T-cell (primary cell): ENCODE results near the gene NFIX. TPM values are rescaled to one million over a fixed set of nuclear protein-coding genes. Genes with fewer than 3 reads are reported as not detected.
A peak's percentile ranks its signal among the peaks of the same experiment; 100 is the strongest.

Experiments used
- ATAC-seq, 4 experiments: fragments of 200-7000 bp in 3 of 4; fragments of 150-1000 bp in 1 of 4; cut with Tn5 transposase; replicated peaks in 1 of 4; 1 replicate in 3 of 4; 2 replicates in 1 of 4; pipeline ENCODE4 v1.10.0; 2021; ENCODE audit warnings: moderate library complexity in 3 of 4, mild to moderate bottlenecking in 2 of 4, moderate number of reproducible peaks in 1 of 4
- CTCF ChIA-PET, 2 donors: fragments of 300-600 bp; sonication (Branson Sonifier 250); formaldehyde crosslinking; loops; one replicate each; lab custom pipeline; 2022; ENCODE audit warnings: antibody characterized with exemption in 2 of 2; lab: Charles Lee
- POLR2A ChIA-PET, 2 donors: fragments of 300-600 bp; sonication (Branson Sonifier 250); formaldehyde crosslinking; loops; one replicate each; lab custom pipeline; 2022; ENCODE audit warnings: antibody characterized with exemption in 2 of 2; lab: Charles Lee
- DNase-seq, 35 experiments: peaks; one replicate each; pipeline versions ENCODE4 v3.0.0 to v3.0.0-alpha.2; 2013 to 2023
- H3K27ac ChIP-seq: one replicate; pipeline ENCODE4 v1.5.1; 2013; ENCODE audit warnings: low read length
- H3K27me3 ChIP-seq, 2 experiments: replicated peaks in 1 of 2; 1 replicate in 1 of 2; 2 replicates in 1 of 2; pipeline versions ENCODE4 v1.6.1 to v1.7.0; 2013; ENCODE audit warnings: low read length in 1 of 2, mixed read lengths in 1 of 2; ENCODE audit not compliant: control insufficient read depth in 2 of 2, insufficient read depth in 2 of 2; ENCODE audit errors: extremely low read depth in 1 of 2
- H3K36me3 ChIP-seq, 2 donors: 1 replicate in 1 of 2; 2 replicates in 1 of 2; pipeline versions ENCODE4 v1.6.1 to v1.7.0; 2013; ENCODE audit warnings: low read length in 1 of 2; ENCODE audit not compliant: control insufficient read depth in 2 of 2, insufficient read depth in 1 of 2; ENCODE audit errors: extremely low read depth in 1 of 2
- H3K4me1 ChIP-seq, 2 experiments: 1 replicate in 1 of 2; 2 replicates in 1 of 2; pipeline versions ENCODE4 v1.6.1 to v1.7.0; 2013; ENCODE audit warnings: low read length in 2 of 2, mixed read lengths in 1 of 2; ENCODE audit not compliant: insufficient read depth in 2 of 2, control insufficient read depth in 1 of 2; ENCODE audit errors: extremely low read depth in 1 of 2
- H3K4me3 ChIP-seq, 2 donors: 1 replicate in 1 of 2; 2 replicates in 1 of 2; pipeline versions ENCODE4 v1.5.1 to v1.7.0; 2013; ENCODE audit warnings: mild to moderate bottlenecking in 2 of 2, low read length in 1 of 2, moderate library complexity in 1 of 2; ENCODE audit not compliant: control insufficient read depth in 1 of 2; ENCODE audit errors: extremely low read depth in 1 of 2
- H3K9me3 ChIP-seq: 2 replicates; pipeline ENCODE4 v1.7.0; 2013
- H3K27ac Mint-ChIP-seq, 2 donors: one replicate each; pipeline ENCODE4 v1.8.0; 2020 to 2021; ENCODE audit warnings: mild to moderate bottlenecking in 2 of 2, mixed read lengths in 2 of 2
- H3K27me3 Mint-ChIP-seq, 2 donors: one replicate each; pipeline ENCODE4 v1.8.0; 2021 to 2022; ENCODE audit warnings: mixed read lengths in 2 of 2
- H3K36me3 Mint-ChIP-seq: one replicate; pipeline ENCODE4 v1.8.0; 2021; ENCODE audit warnings: mixed read lengths
- H3K4me1 Mint-ChIP-seq, 3 donors: one replicate each; pipeline ENCODE4 v1.8.0; 2020 to 2022; ENCODE audit warnings: mixed read lengths in 3 of 3, mild to moderate bottlenecking in 1 of 3
- H3K4me3 Mint-ChIP-seq, 3 donors: one replicate each; pipeline ENCODE4 v1.8.0; 2020 to 2022; ENCODE audit warnings: mild to moderate bottlenecking in 3 of 3, mixed read lengths in 3 of 3, moderate library complexity in 3 of 3
- H3K9me3 Mint-ChIP-seq, 3 donors: one replicate each; pipeline ENCODE4 v1.8.0; 2020 to 2022; ENCODE audit warnings: mixed read lengths in 3 of 3
- WGBS: methylation state at CpG from one replicate; pipeline ENCODE4 v1.1.5; 2013; ENCODE audit warnings: missing lambda C conversion rate; ENCODE audit not compliant: insufficient coverage; 5-methylcytosine and 5-hydroxymethylcytosine counted together
- total RNA-seq, 35 experiments: library from RNA in 6 of 35; stranded (reverse) in 6 of 35; fragments of 120-200 nt in 1 of 35; gene quantifications; one replicate each; pipeline versions ENCODE4 v1.2.1 to v1.2.4 and lab custom pipeline; 2013 to 2026

Gene NFIX
- total RNA-seq, 5 donors from 2014 or later (not counting 1 experiment from before 2014, with no cell fraction given) = 3.9 to 6.6 (median 6.3) TPM

DNA sequence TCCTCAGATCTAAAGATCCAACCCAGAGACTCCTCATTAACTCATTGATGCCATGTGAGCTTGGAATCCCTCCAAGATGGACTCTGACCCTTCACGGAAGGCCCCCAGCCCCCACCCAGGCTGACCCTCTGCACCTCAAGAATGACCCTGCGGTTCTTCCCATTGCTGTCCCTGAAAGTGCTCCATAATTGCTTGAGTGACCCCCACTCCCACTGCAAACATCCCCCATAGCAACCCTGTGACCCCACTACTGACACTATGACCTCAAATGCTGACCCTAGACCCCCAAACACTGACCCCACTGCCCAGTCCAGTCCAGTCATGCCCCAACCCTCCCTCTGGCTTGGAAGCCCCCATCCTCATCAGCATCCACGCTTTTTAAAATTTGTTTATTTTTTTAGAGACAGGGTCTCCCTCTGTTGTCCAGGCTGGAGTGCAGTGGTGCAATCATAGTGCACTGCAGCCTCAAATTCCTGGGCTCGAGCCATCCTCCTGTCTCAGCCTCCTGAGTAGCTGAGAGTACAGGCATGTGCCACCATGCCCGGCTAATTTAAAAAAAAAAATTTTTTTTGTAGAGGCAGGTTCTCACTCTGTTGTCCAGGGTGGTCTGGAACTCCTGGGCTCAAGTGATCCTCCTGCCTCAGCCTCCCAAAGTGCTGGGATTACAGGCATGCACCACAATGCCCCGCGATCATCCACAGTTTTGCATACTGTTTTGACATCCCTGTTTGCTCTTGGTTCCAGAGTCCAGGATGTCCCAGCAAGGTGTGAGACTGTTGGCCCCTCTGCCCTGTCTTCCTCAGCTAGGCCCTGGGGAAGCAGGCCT lies 106.5 kb downstream of the NFIX start:
- POLR2A ChIA-PET = interaction anchor here in 1 of 2 donors (0.7 kb wide), 1 partner anchor 1430 kb away, joined by 6 read pairs; no protein-coding TSS in a partner anchor
- H3K4me3 Mint-ChIP-seq = peak overlapping the region; percentile 72 to 89 (median 78)
- DNase-seq (no peak), ATAC-seq (no peak)
- H3K27ac ChIP-seq = peak overlapping the region; percentile 51
- no peaks in the 10 kb centered on the region for H3K9me3 Mint-ChIP-seq
- H3K36me3 ChIP-seq = no peaks in the 10 kb centered on the region
- CTCF ChIA-PET = no interaction called here
- H3K36me3 Mint-ChIP-seq = no peaks in the 10 kb centered on the region
- peaks cover 25 to 89% of the 10 kb centered on the region in 2 experiments for H3K4me1 ChIP-seq
- WGBS = 85% methylated on average over 5 of the region's 7 CpGs
- peaks cover 0 to 7% of the 10 kb centered on the region in 2 donors for H3K27me3 Mint-ChIP-seq
- H3K4me1 Mint-ChIP-seq = peaks cover 47 to 60% (median 47%) of the 10 kb centered on the region in 3 donors
- H3K27ac Mint-ChIP-seq = peak overlapping the region; percentile 84 to 87
- H3K4me3 ChIP-seq = peak overlapping the region; percentile 51 to 52
- H3K27me3 ChIP-seq = peaks cover 0 to 24% of the 10 kb centered on the region in 2 experiments
- no peaks in the 10 kb centered on the region for H3K9me3 ChIP-seq

- H3K27me3 Mint-ChIP-seq = peaks cover 0 to 3% of the 10 kb centered on the region in 2 donors
- Histone ChIP-seq H3K9me3 (no peaks in the 10 kb centered on the region), H3K36me3 (peaks cover 0 to under 1% of the 10 kb centered on the region in 2 donors), H3K4me3 (peak overlapping the region; percentile 51 to 52), H3K27me3 (peaks cover 0 to 19% of the 10 kb centered on the region in 2 experiments), H3K4me1 (peaks cover 19 to 84% of the 10 kb centered on the region in 2 experiments), H3K27ac (peak overlapping the region; percentile 6)
- H3K4me3 Mint-ChIP-seq = peak overlapping the region; percentile 72 to 89 (median 78)
- no peaks in the 10 kb centered on the region for H3K9me3 Mint-ChIP-seq
- DNase-seq (no peak), ATAC-seq (no peak)
- ChIA-PET POLR2A (no interaction called here), CTCF (no interaction called here)
- peak overlapping the region; percentile 84 to 87 for H3K27ac Mint-ChIP-seq
- peaks cover 42 to 55% (median 43%) of the 10 kb centered on the region in 3 donors for H3K4me1 Mint-ChIP-seq
- 10% methylated on average over 5 of the region's 7 CpGs for WGBS
- H3K36me3 Mint-ChIP-seq = peaks cover under 1% of the 10 kb centered on the region
These were observed 107.1 kb downstream of the NFIX start for GRCh38 chr19:13102416-13102665.

- peaks cover 0 to 13% of the 10 kb centered on the region in 2 experiments for H3K27me3 ChIP-seq
- H3K36me3 Mint-ChIP-seq = peaks cover 5% of the 10 kb centered on the region
- no peaks in the 10 kb centered on the region for H3K9me3 Mint-ChIP-seq
- DNase-seq (peak in 6 of 35 experiments; percentile 27 to 63 (median 42)), ATAC-seq (peak in 3 of 4 experiments; percentile 5 to 15 (median 15))
- H3K4me1 ChIP-seq = peaks cover 19 to 78% of the 10 kb centered on the region in 2 experiments
- peaks cover 40 to 54% (median 42%) of the 10 kb centered on the region in 3 donors for H3K4me1 Mint-ChIP-seq
- POLR2A ChIA-PET = no interaction called here
- peak within 1 kb of the TSS; percentile 51 to 52 for H3K4me3 ChIP-seq
- H3K27ac Mint-ChIP-seq = peak within 1 kb of the TSS; percentile 84 to 88
- WGBS = 1% methylated on average over 39 of the region's 47 CpGs
- peak within 1 kb of the TSS; percentile 72 to 89 (median 79) for H3K4me3 Mint-ChIP-seq
- H3K36me3 ChIP-seq = peaks cover 0 to 4% of the 10 kb centered on the region in 2 donors
- CTCF ChIA-PET = interaction anchor here in 1 of 2 donors (1.8 kb wide), 1 partner anchor 15 kb away, joined by 6 read pairs; the partner anchor contains the start of gene NACC1
- H3K9me3 ChIP-seq = no peaks in the 10 kb centered on the region
- peaks cover 0 to 3% of the 10 kb centered on the region in 2 donors for H3K27me3 Mint-ChIP-seq
- peak within 1 kb of the TSS; percentile 77 for H3K27ac ChIP-seq
These were observed 107.6 kb downstream of the NFIX start, which contains the start of gene LYL1 for GRCh38 chr19:13102666-13103580. Gene LYL1 (minus strand): TSS chr19:13102858. CDS start chr19:13101171, 1,687 bp downstream.

- H3K4me1 Mint-ChIP-seq = peaks cover 34 to 47% (median 39%) of the 10 kb centered on the region in 3 donors
- DNase-seq (peak in 1 of 35 experiments; percentile 9), ATAC-seq (no peak)
- Histone ChIP-seq H3K36me3 (peaks cover under 1 to 4% of the 10 kb centered on the region in 2 donors), H3K4me1 (peaks cover 18 to 69% of the 10 kb centered on the region in 2 experiments), H3K4me3 (peak overlapping the region; percentile 44 to 75), H3K27ac (peak overlapping the region; percentile 77), H3K9me3 (no peaks in the 10 kb centered on the region), H3K27me3 (peaks cover 0 to 4% of the 10 kb centered on the region in 2 experiments)
- peaks cover 5% of the 10 kb centered on the region for H3K36me3 Mint-ChIP-seq
- POLR2A ChIA-PET = no interaction called here
- 56% methylated on average over 1 of the region's 13 CpGs for WGBS
- H3K27me3 Mint-ChIP-seq = no peaks in the 10 kb centered on the region
- peak overlapping the region; percentile 89 to 92 (median 89) for H3K4me3 Mint-ChIP-seq
- H3K9me3 Mint-ChIP-seq = no peaks in the 10 kb centered on the region
- peak overlapping the region; percentile 88 to 94 for H3K27ac Mint-ChIP-seq
- CTCF ChIA-PET = interaction anchor here in 1 of 2 donors (1.8 kb wide), 1 partner anchor 14 kb away, joined by 6 read pairs; the partner anchor contains the start of gene NACC1
These were observed 108.5 kb downstream of the NFIX start for GRCh38 chr19:13103581-13104359.

DNA sequence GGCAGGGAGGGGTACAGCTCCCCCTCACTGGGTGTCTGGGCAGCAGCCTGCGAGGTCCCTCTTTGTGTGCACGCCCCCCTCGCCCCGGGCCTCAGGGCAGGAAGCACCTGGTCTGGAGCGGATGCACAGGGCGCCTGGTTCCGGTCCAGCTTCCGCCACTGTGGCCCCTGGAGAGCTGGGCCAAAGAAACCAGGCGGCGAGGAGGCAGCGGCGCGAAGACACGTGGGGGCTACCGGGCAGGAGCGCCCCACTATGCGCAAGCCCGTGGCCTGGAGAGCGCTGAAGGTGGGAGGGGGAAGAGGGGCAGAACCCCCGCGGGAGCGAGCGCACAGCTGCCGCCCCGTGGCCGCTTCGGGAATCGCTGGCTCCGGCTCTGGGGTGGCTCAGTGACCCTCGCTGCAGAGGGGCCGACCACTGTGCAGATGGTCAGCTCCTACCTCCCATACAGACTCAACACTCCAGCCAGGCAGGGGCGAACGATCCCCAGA lies 109.1 kb downstream of the NFIX start:
- no peaks in the 10 kb centered on the region for H3K27me3 Mint-ChIP-seq
- peaks cover 5% of the 10 kb centered on the region for H3K36me3 Mint-ChIP-seq
- Histone ChIP-seq H3K27me3 (no peaks in the 10 kb centered on the region), H3K4me1 (peaks cover 16 to 63% of the 10 kb centered on the region in 2 experiments), H3K36me3 (peaks cover 6 to 9% of the 10 kb centered on the region in 2 donors), H3K9me3 (no peaks in the 10 kb centered on the region), H3K4me3 (peak overlapping the region; percentile 44 to 75), H3K27ac (peak overlapping the region; percentile 77)
- CTCF ChIA-PET = interaction anchor here (0.6 to 1.8 kb wide), 3 partner anchors 13 to 214 kb away, joined by 3 to 6 read pairs (median 5); partner anchors contain the start of genes GCDH (in 1 of the 2) and NACC1 (in 1 of the 2)
- peak overlapping the region; percentile 92 to 94 for H3K27ac Mint-ChIP-seq
- ATAC-seq (peak; percentile 49 to 68 (median 60)), DNase-seq (peak in 25 of 35 experiments; percentile 34 to 74 (median 50))
- WGBS = 0% methylated on average over 23 of the region's 33 CpGs
- no peaks in the 10 kb centered on the region for H3K9me3 Mint-ChIP-seq
- POLR2A ChIA-PET = no interaction called here
- H3K4me1 Mint-ChIP-seq = peaks cover 29 to 43% (median 36%) of the 10 kb centered on the region in 3 donors
- peak overlapping the region; percentile 89 to 92 (median 89) for H3K4me3 Mint-ChIP-seq
